TTC549 (cell line): Measurements from ENCODE around the gene UBE2Q2.

Source experiments
- FAIRE-seq: peaks from 2 replicates; lab custom pipeline; 2012; peaks lifted over from hg19 to GRCh38; lab: Jason Lieb, UNC

The UBE2Q2 gene

GRCh38 chr15:75927601-75928000 lies 84.4 kb downstream of the UBE2Q2 start:
- FAIRE-seq = no peak

GRCh38 chr15:75928680-75929608 lies 85.7 kb downstream of the UBE2Q2 start:
- no peak for FAIRE-seq

- no peak for FAIRE-seq
These were observed 86.7 kb downstream of the UBE2Q2 start for GRCh38 chr15:75929799-75930565.

- no peak for FAIRE-seq
These were observed 87.6 kb downstream of the UBE2Q2 start for GRCh38 chr15:75930866-75931265.

GRCh38 chr15:75942464-75942863 lies 99.2 kb downstream of the UBE2Q2 start:
- FAIRE-seq = no peak

- FAIRE-seq = no peak
These were observed 100.0 kb downstream of the UBE2Q2 start for GRCh38 chr15:75943246-75943645.

- no peak for FAIRE-seq
These were observed 100.5 kb downstream of the UBE2Q2 start for GRCh38 chr15:75943713-75944215.

GRCh38 chr15:75945953-75946352 lies 102.7 kb downstream of the UBE2Q2 start:
- FAIRE-seq = no peak

GRCh38 chr15:75947092-75947491 lies 103.8 kb downstream of the UBE2Q2 start:
- no peak for FAIRE-seq

GRCh38 chr15:75948761-75949296 lies 105.6 kb downstream of the UBE2Q2 start:
- FAIRE-seq = no peak
